NCI-H2227 treated with DMSO at 0.1 percent for 48 hours (cell line): ENCODE results near the gene PHF21B.
A peak's percentile ranks its signal among the peaks of the same experiment; 100 is the strongest.
"Not testable (repeated sequence)": the region's sequence is repeated elsewhere in the genome, so short reads cannot be mapped to it uniquely, and the experiment has no call there.

Experiments
- DNase-seq: peaks from one replicate; lab custom pipeline; 2025; lab: John Stamatoyannopoulos, UW

The PHF21B gene

DNA sequence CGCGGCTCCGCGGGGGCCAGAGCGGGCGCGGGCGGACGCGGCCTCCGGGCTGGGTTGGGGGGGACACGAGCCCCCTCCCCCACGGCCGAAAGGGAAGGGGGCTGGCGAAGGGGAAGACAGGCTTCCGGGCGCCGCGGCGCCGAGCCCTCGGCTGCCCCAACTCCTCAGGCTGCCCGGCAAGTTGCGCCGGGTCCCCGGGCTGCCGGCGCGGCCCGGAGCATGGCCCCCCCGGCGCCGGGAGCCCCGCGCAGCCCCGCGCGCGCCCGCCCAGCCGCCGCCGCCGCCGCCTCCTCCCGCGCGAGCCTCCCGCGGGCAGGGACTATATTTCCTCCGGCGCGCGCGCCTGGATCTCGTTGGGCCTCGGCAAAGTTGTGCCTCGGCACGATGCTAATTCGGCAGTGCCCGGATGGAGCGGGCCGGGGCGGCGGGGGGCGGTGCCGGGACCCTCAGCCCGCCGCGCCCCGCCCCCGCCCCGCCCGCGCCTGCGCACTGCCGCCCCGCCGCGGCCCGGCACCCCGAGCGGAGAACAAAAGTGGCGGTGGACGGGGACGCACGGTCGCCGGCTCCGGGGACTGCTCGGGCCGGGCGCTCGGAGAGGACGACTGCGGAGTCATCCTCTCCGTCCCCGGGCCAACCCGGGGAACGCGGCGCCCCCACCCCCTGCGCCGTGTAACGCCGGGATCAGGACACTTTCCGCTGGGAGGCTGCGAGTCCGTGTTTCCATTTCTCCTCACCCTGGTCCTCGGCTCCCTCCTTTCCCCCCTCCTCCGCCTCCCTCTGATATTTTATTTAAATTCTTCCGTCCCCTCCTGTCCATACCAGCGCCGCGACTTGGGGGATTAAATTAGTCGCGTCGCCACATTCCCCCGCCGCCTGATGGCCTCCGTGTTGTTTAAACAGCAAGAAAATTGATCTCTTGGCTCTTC is at the start of gene PHF21B:
Gene PHF21B, minus strand, starts transcription at position 400 of the 926 bp plus-strand sequence. CDS start 456 bp downstream, outside the sequence.
- DNase-seq: peak; percentile 66

DNA sequence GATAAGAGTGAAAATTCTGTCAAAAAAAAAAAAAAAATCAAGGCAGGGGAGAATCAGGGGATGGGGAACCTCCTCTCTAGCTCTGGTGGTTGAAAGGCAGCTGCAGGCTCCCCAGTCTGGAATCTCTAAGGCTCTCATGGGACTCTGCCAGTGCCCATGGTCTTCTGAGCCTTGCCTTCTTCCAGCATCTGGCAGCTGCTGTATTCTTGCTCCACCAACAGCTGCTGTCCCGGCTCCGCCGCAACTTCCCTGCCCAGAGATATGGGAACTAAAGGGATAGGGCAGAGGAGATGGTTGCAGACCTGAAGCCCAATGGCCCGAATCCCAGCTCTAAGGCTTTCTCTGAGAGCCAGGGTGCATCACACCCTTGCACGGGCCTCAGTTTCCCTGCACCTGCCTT is 49.5 kb upstream of the PHF21B start:
- no peak for DNase-seq

DNA sequence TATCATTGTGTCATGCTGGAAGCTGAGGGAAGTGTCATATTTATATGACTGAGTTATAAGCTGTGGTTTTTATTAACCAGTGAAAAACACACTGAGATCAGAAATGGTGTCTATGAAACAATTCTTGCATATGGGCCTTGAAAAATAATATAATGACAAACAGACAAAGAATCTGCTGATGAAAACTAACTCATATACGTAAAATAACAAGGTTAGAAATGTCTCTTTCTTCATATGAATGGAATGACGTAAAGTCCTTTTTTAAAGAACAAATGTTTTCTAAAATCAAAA is 48.8 kb upstream of the PHF21B start:
- no peak for DNase-seq

DNA sequence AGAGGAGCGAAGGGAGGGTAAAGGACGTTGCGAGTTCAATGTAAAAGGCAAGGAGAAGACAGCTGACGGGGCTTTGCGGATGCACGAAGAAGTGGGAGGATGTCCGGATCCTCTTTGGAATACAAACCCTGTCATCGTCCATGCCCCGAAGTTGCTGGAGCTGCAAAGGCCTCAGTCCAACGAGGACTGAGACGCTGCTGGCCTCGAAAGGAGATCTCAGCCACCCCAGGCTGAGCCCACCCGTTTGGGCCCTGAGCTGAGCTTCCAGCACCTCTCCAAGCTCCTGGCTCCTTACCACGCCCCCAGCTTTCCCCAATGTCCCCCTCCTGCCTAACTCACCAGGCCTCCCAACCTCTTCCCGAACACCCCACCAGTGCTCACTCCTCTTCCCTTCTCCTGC is 46.1 kb upstream of the PHF21B start:
- DNase-seq: no peak

DNA sequence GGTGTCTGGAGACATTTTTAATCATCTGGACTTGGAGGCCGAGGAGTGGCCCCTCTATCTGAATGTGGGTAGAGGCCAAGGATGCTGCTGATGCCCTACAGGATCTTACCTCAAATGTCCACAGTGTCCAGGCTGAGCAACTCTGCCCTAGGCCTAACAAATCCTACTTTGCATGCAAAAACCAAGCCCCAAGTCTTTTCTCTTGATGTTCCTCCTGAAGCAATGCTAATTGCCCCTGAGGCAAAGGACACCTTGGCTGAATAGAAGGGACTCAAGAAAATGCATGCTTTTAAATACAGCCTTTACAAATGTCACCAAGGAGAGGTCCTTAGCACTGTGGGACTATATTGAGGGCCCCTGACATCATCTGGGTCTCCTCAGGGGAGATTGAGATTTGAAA is 43.8 kb upstream of the PHF21B start:
- DNase-seq: no peak

DNA sequence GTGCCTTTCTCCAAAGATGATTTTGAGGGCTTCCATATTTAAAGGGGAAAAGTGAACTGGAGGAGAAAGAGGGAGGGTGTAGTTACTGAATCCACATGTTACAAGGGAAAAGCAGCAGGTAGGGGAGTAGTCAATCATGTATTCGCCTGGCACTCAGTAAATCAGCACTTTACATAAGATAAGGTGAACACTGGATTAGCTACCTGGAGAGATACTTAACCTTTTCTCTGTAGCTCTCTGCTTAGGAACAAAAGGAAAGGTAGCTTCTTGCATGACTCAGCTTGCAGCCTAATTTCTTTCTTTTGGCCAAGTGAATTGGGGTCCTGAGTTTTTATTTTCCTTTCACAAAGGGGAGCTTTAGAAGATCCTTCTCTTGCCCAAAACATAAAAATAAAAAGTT is 43.3 kb upstream of the PHF21B start:
- no peak for DNase-seq

DNA sequence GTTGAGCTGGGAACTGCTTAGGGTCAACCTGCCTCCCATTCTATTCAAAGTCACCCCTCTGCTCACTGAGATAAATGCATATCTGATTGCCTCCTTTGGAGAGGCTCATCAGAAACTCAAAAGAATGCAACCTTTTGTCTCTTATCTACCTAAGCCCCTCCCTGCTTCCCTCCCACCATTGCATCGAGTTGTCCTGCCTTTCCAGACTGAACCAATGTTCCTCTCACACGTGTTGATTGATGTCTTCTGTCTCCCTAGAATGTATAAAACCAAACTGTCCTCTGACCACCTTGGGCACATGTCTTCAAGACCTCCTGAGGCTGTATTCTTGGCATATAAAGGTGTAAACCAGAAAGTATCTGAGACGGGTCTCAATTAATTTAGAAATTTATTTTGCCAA is 42.9 kb upstream of the PHF21B start:
- DNase-seq: not testable (repeated sequence)

DNA sequence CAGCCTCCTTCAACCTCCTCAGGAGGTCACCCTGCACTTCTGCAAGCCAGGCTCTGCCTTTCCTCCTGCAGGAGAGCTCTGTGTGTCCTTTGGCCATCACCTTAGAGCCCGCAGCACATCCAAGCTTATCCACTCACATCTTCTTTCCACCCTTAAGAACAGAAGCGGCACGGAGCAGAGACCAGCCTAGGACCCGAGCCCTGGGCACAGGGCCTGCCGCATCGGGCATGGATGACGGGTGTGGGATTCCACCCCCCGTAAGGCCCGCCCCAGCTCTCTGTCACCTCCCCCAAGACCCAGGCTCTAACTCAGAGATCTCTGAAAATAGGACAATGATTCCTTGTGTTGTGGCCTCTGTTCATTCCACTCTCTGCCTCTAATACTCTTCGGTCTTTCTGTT is 42.1 kb upstream of the PHF21B start:
- DNase-seq: no peak

DNA sequence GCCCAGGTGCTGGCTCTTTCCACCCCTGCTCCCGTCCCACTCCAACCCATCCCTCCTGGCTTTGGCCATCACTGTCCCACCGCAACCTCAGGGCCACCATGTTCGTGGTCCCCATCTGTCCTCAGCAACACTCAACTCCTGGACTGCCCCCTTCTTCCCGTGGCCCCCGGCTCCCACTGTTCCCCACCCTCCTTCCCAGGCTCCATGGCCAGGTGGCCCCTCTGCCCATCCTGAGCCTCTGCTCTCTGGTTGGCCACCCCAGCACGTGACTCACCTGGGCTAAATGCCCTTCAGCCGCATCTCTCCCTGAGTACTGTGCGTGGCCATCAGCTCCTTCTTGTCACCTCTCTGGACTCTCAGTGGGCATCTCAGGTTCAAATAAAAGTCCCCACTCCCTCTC is 41.6 kb upstream of the PHF21B start:
- no peak for DNase-seq

DNA sequence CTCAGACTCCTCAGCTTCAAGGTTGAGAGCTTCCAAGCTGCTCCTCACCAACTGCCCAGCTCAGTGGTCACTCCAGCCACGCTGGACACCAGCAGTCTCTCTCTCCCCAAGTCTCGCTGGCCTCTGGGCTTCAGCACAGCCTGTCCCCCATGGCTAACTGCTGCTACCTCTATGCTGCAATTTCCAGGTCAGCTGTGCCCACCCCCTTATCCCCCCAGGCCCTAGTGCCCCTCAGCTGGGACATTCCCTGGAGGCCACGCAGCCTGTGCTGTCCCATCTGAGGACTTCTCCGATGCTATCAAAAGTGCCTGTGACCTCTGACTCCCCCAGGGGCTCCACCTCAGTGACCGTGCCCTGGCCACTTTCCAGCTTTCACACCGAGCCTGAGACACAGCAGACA is 37.5 kb upstream of the PHF21B start:
- DNase-seq: no peak

DNA sequence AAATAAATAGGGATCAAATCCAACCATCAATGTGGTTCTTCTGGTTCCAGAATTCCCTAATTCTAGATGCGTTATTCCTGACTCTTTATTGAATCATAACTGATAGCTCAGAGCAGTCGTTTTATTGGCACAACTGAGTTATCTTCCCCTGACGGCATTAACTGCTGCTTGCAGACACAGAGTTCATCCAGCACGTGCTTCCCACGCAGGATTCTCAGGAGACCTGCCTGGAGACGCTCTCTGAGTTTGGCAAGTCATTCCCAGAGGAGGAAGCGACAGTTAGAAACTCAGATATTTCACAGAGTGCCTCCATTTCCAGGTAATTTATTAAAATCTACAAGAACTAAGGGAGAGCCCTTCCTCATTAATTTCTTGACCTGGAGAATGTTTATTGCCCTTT is 35.4 kb upstream of the PHF21B start:
- no peak for DNase-seq

DNA sequence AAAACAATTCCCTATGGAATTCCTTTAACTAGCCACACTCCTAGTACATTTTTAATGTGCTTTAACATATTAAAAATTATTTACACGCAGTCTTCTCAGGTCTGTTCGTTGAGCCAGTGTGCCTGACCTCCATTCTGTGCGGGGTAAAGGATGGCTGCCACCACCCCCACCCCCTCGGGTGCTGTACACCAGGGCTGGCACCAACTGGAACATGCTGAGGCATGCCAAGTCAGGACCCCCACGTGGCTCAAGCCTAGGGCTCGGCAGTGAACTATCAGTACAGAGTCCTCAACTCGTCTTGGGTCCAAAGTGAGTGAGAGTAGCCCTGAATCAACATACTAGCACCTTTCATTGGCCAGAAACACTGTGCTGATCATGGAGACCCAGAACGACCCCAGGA is 32.5 kb upstream of the PHF21B start:
- DNase-seq: no peak

DNA sequence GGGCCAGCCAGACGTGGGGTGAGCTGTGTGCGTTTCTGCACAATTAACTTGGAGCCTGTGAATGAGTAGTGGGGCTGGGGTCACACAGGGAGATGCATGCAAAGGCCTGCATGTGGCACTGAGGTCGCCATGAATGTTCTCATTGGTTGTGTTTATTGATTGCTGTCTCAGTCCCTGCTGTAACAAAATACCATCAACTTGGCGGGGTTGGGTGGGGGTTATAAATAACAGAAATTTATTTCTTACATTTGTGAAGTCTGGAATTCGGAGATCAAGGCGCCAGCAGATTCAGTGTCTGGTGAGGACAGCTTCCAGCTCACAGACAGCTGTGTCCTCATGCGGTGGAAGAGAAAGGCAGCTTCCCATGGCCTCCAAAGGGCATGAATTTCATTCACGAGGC is 29.3 kb upstream of the PHF21B start:
- DNase-seq: no peak

DNA sequence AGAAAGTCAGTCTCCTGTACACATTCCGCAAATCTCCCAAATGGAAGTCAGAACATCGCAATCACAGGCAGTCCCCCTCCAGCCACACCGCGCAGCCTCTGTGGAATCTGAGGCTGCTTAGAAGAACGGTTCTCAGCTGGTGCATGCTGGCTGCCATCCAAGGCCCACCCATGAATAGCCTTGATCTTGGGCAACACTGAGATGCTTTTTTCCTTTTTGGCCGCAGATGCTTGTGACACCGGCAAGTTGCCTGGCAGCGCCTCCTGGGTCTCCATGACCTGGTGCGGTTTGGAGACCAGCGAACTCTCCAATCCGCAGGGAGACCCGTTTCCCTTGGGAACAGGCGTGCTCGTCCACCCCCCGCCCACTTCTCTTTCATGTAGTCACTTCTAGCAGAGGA is 26.3 kb upstream of the PHF21B start:
- no peak for DNase-seq

DNA sequence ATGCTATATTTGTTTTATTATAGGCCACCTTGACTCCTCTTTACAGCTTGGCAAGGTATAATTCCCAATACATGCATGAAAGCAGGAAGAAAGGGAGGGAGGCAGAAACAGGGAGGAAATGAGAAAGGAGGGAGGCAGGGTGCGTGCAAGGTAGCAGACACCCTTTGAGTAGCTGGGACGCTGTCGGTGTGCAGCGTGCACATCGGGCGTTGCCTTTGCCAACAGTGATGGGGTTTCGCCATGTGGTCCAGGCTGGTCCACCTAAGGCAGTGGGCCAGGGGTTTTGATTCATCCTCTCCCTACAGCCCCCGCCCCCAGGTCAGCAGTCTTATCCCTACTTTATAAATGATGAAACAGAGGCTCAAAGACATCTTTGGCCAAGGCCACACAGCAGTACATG is 25.0 kb upstream of the PHF21B start:
- no peak for DNase-seq

DNA sequence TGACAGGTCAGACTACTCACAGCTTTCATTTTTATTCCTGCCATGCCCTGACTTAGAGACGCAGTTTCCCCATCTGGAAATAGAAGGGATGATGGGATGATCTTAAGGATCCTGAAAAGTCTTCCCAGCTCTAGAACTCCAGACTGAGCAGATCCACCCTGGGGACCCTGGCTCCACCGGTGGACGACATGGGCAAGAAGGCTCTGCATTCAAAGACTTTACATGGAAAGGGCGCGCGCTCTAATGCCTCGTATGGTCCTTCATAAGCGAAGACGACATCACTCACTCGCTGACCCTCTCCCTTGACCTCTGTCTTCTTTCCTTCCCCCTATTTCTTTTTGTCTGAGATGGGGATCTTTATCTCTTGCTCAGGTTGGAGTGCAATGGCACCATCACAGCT is 24.4 kb upstream of the PHF21B start:
- DNase-seq: no peak

DNA sequence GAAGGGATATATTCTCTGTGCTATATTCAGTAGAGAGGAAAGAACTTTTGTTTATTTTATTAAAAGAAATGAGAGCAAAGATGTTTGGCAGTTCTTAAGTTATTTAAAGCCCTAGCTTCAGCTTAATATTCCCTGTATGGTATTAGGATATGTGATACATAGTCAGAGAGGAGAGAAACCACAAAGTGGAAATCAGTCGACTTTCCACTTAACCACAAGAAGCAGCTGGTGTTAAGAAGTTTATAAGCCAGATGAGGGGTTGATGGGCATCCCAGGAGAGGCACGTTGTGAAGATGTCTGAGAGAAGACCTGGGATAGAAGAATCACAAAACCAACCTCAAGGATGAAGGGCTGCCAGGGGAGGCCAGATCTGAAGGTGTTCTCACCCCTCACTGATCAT is 23.3 kb upstream of the PHF21B start:
- no peak for DNase-seq

DNA sequence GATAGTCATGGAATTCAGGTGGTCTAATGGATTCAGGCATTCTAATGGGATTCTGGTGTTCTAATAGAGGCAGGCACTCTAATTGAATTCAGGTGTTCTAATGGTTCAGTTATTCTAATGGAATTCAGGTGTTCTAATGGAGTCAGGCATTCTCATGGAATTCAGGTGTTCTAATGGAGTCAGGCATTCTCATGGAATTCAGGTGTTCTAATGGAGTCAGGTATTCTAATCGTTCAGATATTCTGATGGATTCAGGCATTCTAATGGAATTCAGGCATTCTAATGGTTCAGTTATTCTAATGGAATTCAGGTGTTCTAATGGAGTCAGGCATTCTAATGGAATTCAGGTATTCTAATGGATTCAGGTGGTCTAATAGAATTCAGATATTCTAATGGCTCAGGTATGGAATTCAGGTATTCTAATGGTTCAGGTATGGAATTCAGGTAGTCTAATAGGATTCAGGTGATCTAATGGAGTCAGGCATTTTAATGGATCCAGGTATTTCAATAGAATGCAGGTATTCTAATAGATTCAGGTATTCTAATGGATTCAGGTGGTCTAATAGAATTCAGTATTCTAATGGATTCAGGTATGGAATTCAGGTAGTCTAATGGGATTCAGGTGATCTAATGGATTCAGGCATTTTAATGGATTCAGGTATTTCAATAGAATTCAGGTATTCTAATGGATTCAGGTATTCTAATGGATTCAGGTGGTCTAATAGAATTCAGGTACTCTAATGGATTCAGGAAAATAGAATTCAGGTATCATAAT is 22.0 kb upstream of the PHF21B start:
- DNase-seq: no peak

DNA sequence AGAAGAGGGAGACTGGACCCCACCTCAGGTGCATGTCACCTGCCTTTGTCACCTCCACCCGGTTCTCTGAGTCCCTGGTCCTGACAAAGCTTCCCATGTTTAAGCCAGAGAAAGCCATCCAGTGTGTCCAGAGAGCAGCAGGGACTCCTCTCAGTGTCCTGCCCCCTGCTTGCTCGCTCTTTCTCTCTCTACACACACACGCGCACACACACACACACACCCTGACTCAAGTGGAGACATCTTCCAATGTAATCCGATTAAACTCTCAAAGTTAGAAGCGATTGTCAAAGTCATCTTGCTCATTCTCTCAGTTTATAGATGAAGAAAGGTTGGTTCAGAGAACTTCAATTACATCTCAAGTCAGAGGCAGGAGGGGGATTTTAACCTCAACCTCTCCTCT is 19.7 kb upstream of the PHF21B start:
- DNase-seq: no peak

DNA sequence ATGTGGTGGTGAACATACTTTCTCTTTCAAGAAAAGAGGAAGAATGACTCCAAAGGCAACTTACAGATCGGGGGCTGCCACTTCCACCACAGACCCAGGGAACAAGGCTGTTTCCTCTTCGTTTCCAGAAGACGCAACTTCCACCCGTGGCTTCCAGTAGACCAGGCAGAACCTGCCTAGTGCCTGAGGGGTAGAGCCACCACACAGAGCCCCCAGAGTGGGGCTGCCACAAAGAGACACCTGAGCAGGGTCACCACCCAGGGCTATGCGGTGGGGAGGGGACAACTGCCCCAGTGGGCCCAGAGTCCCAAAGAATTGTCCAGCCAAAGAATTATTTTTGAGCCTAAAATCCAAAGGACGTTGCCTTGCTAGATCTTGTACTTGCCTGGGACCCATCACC is 16.7 kb upstream of the PHF21B start:
- no peak for DNase-seq

DNA sequence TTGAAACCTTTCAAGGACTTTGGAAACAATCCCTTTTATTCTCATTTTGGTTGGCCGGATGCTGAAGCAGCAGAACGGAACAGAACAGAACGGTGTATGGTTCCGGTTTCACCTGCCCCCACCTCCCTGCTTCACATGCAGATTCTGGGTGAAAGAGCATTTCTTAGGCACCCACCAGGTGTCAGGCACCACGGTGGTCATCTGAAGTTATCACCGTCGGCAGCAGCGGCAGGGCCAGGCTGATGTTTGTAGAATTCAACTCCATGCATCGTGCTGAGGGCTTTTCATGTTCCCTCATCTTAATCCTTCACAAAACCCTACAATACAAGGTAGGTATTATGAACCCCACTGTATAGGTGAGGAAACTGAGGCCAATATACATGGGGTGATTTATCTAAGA is 13.6 kb upstream of the PHF21B start:
- DNase-seq: no peak

DNA sequence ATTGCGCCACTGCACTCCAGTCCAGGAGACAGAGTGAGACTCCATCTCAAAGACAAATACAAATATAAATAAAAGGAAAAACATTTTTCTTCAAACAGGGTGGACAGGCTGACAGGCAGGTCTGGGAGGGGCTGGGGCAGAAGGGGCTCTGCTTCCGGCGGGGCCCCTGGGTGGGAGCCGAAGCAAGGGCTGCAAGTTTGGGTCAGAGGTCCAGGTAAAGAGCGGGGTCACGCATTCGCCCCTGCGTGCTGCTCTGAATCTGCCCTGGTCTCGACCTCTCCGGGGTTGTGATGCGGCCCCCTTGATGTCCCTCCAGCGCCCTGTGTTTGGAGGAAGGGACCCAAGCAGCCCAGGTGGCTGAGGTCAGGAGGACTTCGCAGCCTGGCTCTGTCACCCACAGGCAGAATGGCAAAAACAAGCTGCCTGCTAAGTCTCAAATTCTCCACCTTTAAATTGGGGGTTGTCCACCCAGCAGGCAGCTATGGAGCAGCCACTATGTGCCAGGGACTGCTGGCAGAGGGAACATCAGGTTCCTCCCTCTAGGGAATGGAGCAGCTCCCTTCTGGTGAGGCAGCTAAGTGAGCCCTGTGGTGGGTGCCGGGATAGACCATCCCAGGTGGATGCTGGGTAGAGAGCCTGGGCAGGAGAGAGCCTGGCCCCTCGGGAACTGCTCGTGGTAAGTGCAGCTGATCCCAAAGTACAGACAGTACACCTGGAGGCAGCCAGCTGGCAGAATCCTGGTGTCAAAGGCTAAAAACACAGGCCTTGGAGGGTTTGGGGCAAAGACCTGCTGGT is 10.3 kb upstream of the PHF21B start:
- DNase-seq: no peak

DNA sequence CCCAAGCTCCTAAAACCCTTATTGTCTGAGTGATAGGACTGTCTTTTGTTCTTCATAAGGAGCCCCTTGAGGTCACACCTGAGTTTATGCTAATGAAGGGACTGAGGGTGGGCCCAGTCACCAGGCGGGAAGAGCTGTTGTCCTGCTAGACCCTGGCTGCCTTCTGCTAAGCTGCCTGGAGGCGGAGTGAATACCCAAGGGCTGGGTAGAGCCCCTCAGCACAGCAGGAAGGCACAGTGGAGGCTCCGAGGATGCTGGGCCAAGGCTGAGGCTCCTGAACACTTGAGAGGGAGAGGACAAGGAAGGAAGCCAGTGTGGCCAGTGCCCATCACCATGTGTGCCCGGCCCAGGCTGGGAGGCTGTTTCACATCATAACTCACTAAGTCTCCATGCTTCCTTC is 4.8 kb upstream of the PHF21B start:
- no peak for DNase-seq
